NCI-H146 (cell line): ENCODE results near the gene NMNAT2.

Experiments used
- DNase-seq: peaks from one replicate; lab custom pipeline; 2025; lab: John Stamatoyannopoulos, UW

Gene NMNAT2

DNA sequence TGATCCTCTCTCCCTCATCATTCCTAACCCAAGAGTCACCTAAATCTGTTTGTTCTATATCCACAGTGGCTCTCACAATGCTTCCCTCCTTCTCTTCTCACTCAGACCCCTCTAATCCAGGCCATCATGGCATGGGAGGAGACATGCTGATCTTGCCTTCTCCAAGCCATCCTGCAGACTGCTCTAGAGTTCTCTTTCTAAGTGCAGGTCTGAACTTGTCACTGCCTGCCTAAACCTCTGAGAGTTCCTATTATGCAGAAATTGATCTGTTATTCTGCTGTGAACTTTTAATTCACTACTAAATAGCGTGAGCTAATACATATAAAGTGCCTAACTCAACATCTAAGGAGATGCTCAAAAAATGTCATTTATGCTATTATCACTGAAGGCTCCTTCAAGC lies 205.3 kb downstream of the NMNAT2 start:
- no peak for DNase-seq

DNA sequence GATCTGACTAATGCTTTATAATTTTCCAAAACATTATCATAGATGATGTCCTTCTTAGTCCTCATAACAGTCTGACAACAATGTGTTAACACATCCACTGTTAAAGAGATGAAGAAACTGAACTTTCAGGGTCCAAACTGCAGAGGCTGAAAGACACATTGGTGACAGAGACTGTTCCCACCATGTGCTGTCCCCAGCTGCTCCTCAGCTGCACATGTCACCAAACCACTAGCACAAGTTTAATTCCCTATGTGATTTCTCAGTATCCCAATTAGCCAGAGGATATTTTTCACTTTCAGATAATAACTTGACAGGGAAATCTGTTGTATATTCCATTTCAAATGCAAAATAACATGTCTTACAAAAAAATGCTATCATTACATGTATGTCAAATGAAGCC lies 207.5 kb downstream of the NMNAT2 start:
- no peak for DNase-seq

- peak; percentile 23 for DNase-seq
Measured at GRCh38 chr1:183209533-183210158, 208.5 kb downstream of the NMNAT2 start.

DNA sequence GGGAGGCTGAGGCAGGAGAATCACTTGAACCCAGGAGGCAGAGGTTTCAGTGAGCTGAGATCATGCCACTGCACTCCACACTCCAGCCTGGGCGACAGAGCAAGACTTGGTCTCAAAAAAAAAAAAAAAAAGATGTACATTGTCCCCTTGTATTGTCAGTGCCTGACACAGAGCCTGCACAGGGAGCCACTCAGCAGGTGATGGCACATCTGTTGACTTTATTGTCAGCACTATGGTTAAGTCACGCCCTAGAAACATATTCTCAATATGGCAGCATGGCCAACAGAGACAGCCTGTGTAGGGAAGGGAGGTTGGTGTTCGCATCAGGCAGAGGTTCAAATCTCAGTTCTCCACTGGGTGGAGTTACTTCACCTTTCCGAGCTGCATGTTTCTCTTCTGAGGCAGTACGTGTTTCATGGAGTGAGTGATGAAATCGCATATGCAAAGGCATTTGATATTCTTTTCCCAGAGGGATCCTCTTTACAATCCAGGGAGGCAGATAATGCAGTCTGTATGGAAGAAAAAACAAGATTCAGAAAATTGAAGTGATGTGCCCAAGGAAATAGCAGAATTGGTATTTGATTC lies 211.6 kb downstream of the NMNAT2 start:
- peak; percentile 32 for DNase-seq

DNA sequence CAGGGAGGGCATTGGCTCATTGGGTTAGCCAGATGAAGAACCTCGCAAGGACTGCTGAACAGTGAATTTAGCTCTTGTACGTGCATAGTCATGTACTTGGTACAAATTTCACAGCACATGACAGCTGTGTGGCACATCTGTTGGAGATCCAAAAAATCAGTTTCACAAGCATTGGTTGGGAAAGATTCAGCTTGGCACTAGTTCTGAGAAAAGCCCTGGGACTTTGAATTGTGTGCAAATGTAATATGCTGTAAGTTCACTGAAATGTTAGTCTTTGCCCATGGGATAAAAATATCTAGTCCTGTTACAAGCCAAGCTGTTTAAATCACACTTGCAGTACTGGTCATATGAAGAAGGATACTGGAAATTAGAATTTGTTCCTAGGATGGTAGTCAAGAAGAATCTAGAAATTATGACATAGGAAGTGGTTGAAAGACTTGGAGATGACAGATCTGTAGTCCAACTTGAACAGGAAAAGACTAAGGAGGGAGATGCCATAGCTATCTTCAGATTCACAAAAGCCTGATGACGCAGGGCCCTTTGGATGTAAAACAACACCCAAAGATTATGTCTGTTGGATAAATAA lies 212.9 kb downstream of the NMNAT2 start:
- DNase-seq, result no peak

DNA sequence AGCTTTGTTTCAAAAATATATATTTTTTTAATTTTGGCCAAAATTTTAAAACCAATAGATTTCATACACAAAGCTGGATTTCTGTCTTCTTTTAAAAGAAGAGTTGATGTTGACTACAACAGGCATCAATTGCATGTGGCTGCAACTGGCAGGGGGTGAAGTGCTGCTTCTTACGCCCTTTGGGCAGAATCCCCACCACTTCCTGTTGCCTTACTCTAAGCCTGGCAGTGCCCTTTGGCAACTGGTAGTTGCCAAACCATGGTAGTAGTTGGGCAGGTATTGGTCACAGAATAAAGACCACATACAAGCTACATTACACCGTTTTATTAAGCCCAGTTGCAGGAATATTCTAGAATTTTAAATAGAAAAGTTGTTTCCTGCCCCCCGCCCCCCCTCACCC lies 215.1 kb downstream of the NMNAT2 start:
- DNase-seq, result no peak

DNA sequence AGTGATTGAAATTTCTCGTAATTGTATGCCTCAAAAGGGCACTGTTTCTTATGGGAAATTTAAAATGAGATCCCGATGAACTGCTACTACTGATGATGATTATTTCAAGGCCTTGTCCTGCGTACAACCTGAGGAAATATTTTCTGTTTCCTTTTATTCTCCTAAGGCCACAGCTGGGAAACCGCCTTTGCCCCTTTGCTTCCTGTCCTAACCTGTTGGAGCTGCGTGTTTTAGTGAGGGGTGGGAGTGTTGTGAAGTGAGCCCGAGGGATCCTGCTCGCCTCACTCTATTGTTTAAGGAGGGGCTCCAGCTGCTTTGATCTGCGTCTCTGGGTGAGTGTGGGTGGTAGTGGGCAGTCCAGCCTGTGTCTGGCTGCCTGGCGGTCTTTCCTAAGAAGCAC lies 217.7 kb downstream of the NMNAT2 start:
- no peak for DNase-seq

- no peak for DNase-seq
Measured at GRCh38 chr1:183199304-183199703, 218.9 kb downstream of the NMNAT2 start.

DNA sequence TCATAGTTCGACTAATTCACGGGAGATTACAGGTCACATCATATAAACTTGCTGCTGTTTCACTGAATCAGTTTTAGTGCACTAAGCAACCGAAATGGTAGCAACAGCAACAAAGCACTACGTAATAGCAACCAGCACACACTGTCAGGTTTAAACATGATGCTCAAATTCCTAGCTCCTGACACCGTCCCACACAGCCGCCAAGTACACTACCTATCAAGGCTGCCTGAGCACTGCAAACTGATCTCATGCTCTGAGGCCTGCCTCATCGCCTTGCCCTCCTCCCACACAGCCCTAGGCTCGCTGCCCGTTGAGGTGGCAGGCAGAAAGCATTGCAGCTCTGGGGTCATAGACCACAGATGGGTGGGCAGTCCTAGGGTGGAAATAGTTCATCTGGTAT lies 219.7 kb downstream of the NMNAT2 start:
- no peak for DNase-seq
